GM18511 (cell line): ENCODE data around the gene TKT.

Source experiments
- ATAC-seq: cut with Tn5 transposase; IDR thresholded peaks from one replicate; pipeline ENCODE4 v1.9.1; 2021; ENCODE audit warnings: mild to moderate bottlenecking, moderate library complexity; ENCODE audit not compliant: unreplicated experiment

TKT gene

DNA sequence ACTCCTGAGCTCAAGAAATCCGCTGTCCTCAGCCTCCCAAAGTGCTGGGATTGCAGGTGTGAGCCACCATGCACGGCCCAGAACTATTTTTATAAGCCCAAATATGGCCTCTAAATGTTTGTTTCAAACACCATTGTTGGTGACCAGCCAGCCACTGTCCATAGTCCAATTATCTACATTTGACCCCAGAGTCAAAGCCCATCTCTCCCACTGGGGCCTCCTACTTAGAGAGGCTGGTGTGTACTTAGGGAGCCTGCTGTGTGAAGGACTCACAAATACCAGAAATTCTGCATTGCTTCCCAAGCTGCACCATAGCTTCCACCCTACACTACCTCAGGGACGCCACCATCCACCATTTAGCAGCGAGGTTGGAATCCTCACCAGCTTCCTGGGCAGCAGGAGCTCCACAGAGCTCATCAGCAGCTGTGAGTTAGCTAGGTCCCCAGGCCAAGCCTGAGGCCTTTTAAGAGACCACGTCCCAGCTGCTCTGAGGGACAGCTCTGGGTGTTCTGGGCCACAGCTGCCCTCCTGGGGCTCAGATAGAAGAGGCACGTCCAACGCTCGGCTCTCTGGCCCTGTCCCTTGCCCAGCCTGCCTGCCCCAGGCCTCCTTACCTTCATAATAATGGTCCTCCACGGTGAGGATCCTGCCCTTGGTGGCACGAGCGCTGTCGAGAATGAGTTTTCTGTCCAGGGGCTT, 29.5 kb downstream of the TKT start:
- ATAC-seq: no peak

DNA sequence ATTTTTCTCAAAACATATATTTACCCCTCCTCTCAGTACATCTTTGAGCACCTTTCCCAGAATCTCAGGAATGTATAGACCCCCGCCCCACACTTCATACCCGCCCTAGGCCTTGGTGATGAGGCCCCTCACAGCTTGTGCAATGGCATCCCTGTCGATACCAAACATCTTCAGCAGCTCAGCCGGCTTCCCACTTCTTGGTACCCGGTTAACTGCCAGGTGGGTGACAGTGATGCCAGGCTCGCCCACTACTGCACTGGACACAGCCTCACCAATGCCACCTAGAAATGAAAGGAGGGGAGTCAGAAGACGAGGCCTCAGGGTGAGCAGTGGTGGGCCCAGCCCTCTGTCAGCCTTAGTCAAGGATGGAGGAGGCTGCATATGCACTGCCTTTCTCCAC, 30.2 kb downstream of the TKT start:
- ATAC-seq: no peak

DNA sequence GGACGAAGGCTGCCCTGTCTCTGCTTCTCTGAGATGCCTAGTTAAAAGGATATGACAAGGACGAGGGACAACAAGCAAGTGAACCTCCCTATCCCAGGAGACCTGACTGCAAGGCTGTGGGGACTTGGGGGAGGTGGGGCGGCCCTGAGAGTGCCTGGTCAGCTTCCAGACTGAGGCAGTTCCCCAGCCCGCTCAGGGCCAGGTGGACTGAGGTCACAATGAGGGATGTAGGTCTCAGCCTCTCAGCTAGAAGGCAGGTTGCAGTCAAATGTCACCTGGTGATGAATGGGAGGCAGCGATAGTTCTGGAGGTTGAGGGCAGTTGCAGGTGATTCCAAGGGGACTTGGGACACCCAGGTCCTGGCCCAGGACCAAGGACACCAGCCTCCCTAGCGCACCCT, 30.6 kb downstream of the TKT start:
- no peak for ATAC-seq

DNA sequence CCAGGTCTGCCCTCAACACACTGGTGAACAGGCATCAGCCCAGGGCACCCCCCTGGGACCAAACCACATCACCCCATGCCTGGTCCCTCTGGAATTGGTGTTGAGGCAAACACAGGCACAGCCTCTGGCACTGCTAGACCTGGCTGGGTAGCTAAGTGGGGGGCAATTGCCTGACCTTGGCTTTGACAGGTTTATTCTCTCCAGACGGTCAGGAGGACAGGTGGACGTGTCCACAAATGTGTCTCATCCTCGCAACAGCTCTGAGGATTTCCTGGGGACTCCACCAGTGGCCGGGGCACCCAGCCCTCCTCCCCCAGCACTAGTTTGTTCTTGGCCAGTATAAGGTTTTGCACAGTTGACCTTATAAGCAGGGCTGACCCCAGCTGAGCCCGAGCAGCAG, 31.3 kb downstream of the TKT start:
- no peak for ATAC-seq

DNA sequence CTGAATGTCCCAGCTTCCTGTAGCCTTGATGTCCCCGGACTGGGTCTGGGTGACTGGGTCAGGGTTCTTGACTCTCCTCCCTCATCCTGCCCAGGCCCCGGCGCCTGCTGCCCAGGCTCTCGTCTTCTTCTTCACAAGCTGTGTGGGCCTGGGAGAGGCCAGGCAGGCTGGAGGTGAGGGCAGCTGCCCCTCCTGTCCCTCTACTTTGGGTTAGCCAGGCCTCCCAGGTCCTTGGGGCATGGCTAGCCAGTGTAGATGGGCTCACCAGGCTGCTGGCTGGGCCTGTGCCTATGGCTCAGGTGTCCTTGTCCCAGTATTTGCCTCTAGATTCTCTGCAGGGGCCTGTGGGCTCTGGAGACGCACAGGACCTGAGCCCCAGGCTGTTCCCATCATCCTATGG, 31.8 kb downstream of the TKT start:
- no peak for ATAC-seq

DNA sequence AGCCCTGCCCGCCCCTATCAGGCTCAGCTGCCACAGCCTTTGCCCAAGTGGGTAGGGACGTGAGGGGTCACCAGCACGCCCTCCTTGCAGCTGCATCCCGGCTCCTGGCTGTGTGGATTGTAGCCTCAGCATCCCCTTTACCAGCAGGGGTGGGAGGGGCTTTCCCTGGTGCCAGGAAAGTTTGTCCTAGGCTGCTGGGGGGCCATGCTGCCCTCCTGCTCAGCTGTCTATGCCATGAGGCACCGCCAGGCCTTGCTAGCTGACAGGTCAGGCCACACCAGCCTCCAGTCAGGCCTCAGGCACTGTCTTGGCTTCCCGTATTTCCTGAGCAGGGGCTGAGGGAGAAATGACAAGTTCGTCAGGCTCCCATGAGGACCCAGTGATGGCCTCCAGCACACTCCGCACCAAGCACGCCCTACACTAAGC, 32.3 kb downstream of the TKT start:
- ATAC-seq: no peak

DNA sequence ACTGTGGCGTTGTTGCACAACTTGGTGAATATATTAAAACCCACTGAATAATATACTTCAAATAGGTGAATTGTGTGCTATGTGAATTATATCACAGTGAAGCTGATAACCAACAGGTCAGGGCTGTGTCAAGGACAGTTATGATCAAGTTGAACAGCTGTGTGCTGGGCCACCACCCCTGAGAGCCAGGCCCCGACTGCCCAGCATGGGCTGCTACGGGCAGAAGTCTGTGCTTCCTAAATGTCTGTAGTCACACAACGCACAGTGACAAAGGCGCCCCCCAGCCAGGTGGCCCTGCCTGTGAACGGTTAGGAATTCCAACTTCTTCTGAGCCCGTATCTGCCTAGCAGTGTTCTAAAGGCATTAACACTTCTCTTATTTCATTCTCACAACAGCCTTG, 32.8 kb downstream of the TKT start:
- ATAC-seq: no peak

DNA sequence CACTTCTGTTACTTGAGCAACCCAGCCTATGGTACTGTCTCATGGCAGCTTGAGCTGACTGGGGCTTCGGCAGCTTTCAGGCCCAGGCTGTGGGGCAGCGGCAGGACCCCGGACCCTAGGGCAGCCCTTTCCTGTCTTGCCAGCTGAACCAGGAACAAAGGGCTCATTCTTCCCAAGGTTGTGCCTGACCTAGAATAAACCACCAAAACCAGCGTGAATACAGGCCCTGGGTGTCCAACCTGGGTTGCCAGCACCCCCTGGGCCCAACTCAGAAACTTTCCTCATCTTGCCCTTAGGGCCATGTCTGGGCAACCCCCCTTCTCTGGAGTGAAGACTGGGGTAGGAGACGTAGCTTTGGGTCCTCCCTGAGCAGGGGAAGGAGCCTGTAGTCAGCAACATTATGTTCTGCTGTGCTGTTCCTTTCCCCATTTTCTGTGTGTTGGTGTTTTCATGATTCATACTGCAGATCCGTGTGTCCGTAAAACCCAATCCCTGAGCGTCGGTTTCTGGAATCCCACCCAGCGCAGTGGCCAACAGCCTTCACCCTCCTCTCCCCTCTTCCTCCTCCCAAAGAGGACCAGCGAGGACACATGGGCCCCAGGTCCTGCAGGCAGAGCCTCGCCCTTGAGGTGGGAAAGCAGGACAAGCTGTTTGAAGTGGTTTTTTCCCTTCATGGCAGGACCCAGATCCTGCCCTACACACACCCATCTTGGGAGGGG, 33.5 kb downstream of the TKT start:
- ATAC-seq: no peak

DNA sequence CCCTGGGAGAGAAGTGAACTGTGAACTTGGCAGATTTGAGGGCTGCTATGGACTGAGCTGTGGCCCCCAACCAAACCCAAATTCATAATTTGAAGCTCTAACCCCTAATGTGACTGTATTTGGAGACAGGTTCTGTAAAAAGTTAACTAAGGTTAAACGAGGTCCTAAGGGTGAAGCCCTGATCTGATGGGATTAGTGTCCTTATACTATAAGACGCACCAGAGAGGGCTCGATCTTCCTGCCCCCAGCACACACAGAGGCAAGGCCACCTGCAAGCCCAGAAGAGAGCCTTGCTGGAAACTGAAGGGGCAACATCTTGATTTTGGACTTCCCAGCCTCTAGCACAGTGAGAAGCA, 34.0 kb downstream of the TKT start:
- no peak for ATAC-seq

DNA sequence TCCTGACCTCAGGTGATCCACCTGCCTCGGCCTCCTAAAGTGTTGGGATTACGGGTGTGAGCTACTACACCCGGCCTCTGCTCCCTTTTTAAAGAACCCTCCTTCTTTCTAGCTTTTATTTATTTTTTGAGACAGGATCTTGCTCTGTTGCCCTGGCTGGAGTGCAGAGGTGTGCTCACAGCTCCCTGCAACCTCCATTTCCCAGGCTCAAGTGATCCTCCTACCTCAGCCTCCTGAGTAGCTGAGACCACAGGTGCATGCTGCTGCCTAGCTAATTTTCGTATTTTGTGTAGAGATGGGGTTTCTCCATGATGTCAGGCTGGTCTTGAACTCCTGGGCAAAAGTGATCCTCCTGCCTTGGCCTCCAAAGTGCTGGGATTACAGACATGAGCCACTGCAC, 34.5 kb downstream of the TKT start:
- no peak for ATAC-seq

DNA sequence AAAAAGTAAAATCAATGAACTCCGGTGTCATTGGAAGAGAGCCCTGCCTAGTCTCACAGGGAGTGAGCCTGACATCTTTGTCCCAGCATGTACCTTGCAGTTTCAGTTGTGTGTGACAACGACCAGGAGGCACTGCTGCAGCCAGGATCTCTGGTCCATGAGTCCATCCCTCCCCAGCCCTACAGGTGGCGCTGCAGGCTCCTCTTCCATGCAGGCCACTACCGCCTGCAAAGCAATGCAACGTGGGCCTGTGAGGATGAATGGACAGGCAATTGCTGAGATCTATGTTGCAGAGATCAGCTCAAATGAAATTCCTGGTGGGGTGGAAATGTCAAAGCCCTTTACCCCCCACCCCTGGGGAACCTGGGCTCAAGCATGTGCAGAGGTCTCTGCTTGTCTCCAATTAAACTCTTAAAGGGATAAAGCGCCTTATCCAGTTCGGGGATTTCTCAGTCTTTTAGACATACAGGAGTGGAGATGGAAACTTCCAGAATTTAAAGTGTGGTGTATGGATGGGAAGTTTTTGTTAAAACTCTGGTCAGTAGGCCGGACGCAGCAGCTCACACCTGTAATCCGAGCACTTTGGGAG, 35.8 kb downstream of the TKT start:
- peak; percentile 84 for ATAC-seq

DNA sequence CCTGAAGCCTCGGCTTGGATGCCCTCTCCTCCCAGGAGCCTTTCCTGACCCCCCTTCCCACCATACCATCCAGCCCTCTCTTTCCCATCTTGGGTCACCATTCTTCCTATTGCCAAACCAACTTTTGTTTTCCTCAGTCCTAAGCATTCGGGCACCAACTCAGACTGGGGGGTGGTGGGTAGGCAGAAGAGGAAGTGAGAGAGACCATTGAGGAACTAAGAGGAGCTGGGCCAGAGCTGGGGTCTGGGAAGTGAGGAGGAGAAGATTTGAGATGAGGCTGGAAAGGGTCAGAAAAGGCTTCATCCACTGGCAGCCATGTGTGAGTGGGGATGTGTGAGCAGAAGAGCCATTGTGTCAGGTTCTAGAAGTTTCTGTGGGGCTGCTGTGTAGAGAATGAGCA, 37.7 kb downstream of the TKT start:
- no peak for ATAC-seq

DNA sequence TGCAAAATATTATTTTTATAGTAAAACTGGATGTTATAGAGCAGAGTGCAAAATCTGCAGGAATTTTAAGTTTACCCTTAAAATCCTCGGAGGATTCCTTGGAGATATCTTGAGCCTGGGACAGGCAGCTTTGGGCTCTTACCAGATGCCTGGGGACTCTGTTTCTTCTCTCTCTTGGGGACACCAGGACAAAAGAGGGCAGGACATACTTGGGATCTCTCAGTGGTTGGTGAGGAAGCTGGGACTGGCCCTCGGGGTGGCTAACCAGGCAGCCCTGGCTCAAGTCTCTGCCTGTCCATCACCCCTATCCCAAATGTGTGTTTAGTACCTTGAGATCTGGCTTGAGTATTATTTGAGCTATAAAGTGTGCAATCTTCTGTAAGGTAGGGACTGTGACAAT, 38.6 kb downstream of the TKT start:
- no peak for ATAC-seq

DNA sequence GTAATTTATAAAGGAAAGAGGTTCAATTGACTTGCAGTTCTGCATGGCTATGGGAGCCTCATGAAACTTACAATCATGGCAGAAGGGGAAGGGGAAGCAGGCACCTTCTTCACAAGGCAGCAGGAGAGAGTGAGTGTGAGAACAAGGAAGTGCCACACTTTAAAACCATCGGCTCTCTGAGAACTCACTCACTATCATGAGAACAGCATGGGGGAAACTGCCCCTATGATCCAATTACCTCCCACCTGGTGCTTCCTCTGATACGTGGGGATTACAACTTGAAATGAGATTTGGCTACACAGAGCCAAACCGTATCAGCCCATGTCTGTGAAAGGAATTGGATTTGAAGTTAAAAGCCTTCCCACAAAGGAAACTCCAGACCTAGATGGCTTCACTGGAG, 39.1 kb downstream of the TKT start:
- ATAC-seq: no peak

DNA sequence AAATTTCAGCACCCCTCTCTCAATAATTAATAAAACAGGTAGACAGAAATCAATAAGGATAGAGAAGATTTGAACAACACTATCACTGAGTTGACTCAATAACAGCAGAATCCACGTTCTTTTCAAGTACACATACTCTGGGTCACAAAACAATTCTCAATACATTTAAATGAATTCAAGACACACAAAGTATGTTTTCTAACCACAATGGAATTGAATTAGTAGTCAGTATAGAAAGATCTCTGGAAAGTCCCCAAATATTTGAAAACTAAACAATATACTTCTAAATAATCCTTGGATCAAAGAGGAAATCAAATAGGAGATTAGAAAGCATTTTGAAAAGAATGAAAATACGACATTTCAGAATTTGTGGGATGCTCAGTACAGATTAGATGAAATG, 40.0 kb downstream of the TKT start:
- no peak for ATAC-seq

DNA sequence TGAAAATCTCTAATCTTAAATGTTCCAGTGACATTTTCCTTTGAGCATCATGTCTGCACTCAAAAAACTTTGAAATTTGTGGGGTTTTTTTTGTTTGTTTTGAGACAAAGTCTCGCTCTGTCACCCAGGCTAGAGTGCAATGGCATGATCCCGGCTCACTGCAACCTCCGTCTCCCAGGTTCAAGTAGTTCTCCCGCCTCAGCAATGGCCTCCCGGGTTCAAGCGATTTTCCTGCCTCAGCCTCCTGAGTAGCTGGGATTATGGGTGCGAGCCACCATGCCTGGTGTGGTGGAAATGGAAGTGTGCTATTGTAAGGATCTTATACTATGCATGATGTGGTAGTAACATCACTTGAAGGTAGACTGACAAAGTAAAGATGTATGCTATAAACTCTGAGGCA, 42.5 kb downstream of the TKT start:
- no peak for ATAC-seq

DNA sequence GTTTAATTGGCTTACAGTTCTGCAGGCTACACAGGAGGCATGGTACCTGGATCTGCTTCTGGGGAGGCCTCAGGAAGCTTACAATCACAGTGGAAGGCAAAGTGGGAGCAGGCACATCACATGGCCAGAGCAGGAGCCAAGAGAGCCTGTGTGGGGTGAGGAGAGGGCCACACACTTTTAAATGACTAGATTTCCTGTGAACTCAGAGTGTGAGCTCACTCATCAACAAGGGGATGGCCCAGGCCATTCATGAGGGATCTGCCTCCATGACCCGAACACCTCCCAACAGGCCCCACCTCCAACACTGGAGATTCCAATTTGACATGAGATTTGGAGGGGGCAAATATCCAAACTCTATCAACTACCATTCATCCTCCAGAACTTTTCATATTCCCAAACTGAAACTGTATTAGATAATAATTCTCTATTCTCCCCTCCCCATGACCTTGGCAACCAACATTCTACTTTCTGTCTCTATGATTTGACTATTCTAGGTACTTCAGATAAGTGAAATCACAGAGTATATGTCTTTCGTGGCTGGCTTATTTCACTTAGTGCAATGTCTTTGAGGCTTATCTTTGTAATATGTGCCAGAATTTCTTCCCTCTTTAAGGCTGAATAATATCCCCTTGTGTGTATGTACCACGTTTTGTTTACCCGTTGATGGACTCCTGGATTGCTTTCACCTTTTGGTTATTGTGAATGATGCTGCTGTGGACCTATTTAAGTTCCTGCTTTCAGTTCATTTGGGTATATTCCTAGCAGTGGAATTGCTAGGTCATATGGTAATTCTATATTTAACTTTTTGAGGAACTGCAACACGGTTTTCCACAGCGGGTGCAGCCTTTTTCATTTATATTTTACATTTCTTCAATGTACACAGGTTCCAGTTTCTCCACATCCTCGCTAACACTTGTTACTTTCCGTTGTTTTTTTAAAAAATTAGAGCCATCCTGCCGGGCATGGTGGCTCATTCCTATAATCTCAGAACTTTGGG, 43.8 kb downstream of the TKT start:
- no peak for ATAC-seq

DNA sequence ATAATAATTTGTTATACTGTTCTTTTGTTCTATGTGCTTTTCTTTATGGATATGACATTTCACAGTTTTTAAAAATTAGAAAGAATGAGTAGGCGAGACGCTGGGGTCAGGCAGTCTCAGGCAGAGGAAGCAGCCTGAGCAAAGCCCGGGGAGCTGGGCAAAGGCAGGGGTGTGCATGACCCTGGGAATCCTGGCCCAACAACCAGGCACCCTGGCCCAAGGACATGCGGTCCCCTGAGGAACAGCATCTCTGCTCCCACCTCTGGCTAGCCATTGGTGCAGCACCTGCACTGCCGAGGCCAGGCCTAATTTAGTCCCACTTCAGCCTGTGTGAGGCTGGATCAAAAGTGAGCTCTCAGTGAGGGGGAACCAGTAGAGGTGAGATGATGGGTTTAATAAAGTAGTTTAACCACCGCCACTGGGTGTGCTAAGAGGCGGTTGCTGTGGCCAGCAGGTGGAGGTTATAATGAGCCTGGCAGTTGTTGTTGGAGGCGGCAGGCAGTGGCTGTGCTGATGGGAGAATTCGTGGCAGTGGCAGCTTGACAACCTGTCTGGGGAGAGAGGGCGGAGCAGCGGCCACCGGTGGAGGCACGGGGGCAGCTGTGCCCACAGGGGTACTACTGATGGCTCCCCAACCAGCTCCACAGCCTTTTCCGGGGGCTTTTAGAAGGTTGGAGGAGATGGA, 53.3 kb downstream of the TKT start:
- no peak for ATAC-seq

DNA sequence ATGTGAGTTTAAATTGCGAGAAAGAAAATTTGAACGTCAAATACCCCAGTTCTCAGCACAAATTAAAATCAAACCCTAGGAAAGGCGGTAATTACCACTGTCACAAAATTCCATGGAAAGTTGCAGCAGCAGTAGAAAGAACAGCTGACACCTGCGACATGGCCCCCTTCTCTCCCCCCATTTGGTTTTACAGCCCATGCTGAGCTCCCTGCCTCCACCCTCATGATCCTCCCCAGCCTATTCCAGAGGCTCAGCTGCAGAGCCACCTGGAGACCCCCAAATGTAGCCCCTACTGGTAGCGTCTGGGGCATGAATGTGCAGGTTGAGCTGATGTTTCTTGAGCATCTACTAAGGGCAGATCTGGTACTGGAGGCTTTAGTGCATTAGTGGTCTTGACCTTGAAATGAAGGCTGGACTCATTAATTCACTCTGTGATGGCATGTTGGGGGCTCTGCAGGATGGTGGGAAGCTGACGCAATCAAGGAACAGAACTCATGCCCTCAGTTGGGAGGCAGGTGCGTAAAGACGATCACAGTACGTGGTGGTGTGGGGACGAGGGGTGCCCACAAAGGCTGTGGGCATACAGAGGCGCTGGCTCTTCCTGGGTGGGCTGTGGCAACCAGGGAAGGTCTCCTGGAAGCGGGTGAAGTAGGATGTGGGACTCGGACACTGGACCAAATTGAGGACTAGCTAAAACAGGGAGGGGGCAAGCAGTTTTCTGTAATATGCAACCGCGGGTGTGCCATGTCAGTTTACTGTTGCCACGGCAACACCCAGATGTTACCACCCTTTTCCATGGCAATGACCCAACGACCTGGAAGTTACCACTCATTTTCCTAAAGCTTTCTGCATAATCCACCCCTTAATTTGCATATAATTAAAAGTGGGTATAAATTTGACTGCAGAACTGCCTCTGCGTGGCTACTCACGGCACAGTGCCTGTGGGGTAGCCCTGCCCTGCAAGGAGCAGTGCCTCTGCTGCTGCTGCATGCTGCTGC, 55.0 kb downstream of the TKT start:
- no peak for ATAC-seq

DNA sequence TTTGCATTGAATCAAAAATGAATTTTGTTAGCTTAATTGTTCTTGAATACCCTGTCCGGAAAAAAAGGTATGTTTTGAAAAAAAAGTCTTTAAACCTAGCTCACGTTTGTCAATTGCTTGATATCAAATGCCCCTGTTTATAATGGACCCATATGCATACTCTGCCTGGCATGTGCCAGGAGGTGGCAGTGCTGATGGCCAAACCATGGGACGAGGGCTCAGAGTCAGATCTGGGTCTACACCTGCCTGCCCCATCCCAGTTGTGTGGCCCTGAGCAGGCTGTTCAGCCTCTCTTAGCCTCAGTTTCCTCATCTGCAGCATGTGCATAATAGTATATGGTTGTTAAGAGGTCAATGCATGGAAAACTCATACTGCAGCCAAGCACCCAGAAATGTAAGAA, 56.0 kb downstream of the TKT start:
- ATAC-seq: no peak
